Activated CD8-positive, alpha-beta memory T cell treated with anti-CD3 and anti-CD28 coated beads for 24 hours (primary cell): ENCODE measurements around the gene PSIP1.
"Not testable (repeated sequence)": the region's sequence is repeated elsewhere in the genome, so short reads cannot be mapped to it uniquely, and the experiment has no call there.

Source experiments
- DNase-seq: peaks from one replicate; pipeline ENCODE4 v3.0.0-alpha.2; 2020

The PSIP1 gene

DNA sequence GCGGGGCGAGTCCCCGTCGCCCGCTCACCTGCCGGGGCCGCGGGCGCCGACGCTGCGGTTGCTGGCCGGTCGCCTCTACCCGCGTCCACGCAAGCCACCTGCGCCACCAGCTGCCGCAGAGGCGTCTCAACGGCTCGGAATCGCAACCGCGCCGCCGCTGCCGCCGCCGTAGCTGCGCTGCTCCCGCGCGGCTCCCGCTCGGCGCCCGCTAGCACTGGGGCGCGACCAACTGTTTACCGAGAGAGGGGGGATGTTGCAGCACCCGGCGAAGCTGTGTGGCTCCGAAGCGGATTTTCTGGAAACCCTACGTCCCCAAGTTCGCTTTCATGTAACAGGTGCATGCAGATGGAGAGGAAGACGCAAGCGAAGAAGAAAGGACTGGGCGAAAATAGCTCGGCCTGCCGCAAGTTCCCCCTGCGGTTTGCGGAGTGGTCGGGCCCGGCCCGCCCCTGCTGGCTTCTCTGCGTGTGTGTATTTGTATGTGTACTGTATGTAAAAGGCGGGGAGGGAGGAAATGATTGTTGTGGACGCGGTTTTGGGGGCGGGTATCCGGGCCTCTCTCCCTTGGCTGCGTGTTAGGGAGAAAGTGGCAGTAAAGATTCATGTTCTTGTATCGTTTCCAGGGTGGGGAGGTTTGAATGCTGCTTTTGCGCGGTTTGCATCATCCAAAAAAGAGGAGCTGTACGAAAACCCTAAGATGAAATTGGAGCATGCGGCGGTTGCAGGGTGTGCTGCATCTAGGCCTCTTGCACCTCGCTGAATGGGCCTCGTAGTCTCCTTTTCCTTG lies at the start of gene PSIP1:
Gene PSIP1, minus strand, starts transcription at position 182 of the 787 bp plus-strand sequence. CDS start 782 bp downstream, outside the sequence.
- DNase-seq, result peak; percentile 96

DNA sequence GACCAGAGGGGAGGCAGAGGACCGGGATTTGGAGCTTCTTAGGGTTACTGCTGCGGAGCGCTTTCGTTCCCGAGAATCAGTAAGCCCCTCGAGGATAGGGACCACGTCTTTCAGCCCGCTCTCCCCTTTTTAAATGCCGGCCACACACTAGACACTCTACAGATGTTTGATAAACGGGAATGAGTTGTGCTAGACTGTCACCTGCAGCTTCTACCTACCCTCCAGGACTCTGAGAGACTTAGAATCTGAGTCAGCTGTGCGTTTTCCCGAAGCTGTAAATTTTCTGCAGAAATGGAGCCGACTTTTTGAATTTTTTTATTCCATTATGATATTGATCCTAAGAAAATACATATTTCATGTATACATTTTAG lies 42.7 kb upstream of the PSIP1 start:
- DNase-seq, result no peak

DNA sequence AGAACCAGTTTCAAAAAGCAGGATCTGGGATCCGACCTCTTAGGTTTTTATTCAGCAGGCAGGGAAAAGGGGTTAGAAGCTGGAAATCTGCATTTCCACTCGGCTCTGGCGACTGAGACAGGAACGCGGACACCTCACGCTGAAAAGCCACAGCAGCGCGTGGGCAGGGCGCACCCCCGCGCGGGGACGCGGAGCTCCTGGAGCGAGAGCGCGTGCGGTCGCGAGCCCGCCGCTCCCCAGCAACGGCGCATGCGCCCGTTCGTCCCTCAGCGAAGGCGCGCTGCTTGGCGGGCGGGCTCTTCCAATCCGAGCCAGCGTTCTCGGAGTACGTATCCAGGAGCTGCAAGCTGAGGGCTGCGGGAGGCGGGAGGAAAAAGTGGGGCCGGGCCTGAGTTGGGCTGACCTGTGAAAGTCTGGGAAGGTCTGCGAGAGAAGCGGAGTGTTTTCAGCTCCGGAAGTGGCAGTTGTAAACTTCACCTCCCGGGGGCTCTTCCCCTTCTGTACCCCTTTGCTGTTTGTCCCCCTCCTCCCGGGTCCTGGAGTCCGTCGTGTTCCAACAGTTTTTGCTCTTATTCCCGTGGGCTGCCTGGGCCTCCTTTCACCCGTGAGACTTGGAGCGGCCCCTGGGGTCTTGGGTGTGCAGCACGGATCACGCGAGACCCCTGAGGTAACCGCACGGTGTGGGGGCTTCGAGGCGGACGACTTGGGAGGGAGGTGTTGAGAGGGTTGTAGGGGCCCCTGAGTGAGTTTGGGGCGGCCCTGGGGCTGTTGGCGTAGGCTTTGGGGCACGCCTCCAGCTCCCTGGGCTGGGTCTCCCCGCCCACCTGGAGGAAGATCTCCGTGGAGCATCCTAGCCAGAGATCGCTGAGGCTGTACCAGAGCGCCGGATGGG lies 42.1 kb upstream of the PSIP1 start, which contains the start of gene CCDC171:
Gene CCDC171, plus strand, starts transcription at position 408 of the 892 bp plus-strand sequence. CDS start 11,046 bp downstream, outside the sequence.
- peak; percentile 89 for DNase-seq

DNA sequence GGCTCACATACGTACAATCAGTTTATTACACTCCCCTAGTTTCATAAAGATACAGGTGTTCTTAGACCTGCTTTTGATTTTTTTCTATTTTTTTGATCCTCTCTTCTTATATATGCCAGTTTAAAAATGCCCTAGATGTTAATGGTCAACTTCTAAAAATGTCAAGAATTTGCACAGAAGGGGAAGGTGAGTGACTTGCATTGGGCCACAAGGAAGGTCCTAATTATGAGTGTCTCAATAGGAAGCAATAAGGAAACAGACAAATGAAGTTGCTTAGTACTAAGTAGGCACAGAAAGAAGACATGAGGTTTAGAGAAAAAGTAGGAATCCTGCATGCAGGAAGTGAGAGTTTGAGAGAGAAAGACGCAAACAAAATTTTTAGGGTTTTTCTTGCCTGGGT lies 38.8 kb upstream of the PSIP1 start:
- no peak for DNase-seq

DNA sequence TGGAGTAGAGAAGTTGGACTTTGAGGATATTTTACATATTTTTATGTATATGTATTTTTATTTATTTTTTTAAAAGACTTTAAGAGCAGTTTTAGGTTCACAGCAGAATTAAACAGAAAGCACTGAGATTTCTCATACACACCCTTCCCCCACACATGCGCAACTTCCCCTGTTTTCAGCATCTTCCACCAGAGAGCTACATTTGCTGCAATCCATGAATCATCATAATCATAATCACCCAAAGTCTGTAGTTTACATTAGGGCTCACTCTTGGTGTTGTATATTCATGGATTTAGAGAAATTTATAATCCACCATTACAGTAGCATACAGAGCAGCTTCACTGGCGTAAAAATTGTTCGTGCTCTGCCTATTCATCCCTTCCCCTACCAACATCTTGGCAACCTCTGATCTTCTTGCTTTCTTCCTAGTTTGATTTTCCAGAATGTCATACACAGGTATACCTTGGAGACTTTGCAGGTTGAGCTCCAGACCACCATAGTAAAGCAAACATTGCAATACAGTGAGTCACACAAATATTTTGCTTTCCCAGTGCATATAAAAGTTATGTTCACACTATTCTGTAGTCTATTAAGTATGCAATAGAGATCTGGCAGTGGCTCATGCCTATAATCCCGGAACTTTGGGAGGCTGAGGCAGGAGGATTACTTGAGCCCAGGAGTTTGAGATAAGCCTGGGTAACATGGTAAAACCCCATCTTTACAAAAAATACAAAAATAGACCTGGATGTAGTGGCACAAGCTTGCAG lies 32.5 kb upstream of the PSIP1 start:
- DNase-seq, result no peak

DNA sequence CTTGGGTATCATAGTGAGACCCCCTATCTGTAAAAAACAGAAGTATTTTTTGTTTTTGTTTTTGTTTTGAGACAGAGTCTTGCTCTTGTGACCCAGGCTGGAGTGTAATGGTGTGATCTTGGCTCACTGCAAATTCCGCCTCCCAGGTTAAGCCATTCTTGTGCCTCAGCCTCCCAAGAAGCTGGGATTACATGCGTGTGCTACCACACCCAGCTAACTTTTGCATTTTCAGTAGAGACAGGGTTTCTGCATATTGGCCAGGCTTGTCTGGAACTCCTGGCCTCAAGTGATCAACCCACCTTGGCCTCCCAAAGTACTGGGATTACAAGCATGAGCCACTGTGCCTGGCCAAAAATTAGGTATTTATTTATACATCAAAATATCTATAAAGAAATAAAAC lies 31.9 kb upstream of the PSIP1 start:
- no peak for DNase-seq

DNA sequence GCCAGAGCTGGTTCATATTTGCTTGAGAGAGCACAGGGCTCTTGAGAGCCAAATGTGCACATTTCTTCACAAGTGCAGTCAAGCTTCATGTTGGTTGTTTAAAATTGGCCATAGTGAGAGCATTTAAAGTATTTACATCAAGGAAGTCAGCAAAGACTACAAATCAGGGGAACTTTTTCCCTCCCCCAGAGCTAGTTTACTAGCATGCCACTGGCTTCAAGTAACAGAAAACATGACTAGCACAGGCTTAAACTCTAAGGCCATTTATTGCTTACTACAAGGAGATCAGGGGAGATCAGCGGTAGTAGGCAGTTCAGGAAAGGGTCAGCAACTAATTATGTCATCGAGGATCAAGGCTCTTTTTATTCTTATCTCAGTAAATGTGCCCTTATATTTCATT lies 31.1 kb upstream of the PSIP1 start:
- no peak for DNase-seq

DNA sequence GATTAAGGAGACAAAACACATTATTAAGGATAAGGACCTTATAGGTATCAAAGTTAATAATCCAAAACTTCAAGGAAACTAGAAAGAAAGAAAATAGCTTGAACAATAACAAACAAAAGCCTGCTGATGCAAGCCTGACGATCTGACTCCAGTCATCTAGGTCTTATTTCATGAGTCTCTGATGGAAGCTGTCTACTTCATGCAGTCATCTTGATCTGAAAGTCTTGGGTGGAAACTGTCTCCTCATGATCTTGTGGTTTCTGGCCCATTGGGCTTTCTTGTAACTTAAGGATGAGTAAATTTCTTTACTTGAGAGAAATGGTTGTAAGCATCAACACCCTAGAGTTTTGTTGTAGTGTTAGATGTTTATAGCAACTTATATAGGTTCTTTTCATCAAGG lies 20.6 kb upstream of the PSIP1 start:
- no peak for DNase-seq

DNA sequence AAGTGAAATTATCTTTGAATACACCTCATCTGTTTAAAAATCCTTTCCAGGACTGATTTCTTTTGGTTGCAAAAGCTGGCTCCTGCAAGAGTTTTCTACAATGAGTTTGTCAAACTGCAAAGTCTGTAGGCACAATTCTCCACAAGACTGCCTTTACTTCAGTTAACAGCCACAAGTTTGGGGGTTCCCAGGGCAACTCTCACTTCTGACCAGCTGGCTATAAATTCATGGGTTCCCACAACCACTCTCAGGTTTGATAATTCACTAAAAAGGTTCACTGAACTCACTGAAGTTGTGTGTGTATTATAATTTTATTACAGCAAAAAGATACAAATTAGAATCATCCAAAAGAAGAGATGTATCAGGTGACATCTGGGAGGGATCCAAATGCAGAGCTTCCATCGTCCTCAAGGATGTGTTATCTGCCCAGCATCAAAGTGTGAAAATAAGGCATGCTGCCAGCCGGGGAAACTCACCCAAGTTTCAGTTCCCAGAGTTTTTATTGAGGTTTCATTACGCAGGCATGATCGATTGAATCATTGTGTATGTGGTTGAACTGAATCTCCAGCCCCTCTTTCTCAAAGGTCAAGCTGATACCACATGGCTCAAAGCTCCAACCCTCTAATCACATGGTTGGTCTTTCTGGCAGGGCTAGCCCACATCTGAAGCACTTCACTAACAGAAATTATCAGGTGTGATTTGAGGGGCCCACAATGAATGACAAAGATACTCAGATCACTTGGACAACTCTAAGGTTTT lies 19.0 kb upstream of the PSIP1 start:
- no peak for DNase-seq

DNA sequence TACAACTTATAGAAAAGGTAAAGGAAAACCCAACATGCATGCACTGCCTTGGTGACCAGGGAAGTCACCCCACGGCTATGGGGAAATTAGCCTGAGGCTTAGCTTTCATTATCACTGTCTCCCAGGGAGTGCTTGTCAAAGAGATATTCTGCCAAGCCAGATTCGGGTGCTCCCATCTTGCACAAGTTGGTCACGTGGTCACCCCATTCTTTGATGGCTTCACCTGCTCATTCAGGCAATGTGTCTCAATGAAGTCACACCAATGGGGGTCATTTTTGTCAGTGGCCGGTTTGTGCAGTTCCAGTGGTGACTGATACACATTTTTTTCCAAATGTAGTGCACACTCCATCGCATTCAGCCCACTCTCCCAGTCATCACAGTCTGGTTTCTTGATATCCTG lies 16.3 kb upstream of the PSIP1 start:
- DNase-seq, result not testable (repeated sequence)

DNA sequence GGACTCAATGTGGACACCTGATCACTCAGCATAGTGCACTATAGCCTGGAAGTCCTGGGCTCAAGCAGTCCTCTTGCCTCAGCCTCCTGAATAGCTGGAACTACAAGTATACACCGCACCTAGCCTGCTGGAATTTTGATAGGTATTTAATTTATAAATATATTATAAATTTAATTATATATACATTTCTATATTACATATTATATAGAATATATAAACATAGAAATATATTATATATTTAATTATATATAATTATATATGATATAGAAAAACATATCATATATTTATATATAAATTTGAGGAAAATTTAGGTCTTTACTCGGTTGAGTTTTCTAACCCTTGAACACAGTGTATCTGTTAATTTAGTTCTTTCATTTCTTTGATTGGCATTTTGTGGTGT lies 15.2 kb upstream of the PSIP1 start:
- no peak for DNase-seq

DNA sequence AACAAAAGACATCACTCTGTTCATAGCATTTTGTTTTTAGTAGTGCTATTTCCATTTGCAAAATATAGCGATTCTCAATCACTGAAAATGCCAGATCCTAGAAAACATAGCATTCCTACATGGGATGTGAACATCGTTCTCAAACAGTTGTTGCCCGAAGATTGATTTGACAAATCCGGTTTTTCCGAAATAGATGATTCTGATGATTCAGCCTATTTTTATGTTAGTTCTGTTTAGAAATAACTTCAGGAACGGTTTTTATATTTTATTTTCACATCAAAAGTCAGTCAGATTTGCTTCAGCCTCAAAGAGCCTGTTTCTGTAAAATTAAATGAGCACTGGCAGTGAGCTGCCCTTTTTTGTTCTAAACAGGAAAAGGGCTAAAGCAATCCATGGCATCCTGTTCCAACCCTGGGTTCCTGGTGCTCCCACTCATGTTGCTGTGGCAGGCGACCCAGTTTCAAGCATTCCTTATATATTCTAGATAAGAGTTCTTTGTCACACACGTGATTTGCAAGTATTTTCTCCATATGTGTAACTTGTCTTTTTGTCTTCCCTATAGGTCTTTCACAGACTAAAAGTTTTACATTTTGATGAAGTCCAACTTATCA lies 14.2 kb upstream of the PSIP1 start:
- no peak for DNase-seq

DNA sequence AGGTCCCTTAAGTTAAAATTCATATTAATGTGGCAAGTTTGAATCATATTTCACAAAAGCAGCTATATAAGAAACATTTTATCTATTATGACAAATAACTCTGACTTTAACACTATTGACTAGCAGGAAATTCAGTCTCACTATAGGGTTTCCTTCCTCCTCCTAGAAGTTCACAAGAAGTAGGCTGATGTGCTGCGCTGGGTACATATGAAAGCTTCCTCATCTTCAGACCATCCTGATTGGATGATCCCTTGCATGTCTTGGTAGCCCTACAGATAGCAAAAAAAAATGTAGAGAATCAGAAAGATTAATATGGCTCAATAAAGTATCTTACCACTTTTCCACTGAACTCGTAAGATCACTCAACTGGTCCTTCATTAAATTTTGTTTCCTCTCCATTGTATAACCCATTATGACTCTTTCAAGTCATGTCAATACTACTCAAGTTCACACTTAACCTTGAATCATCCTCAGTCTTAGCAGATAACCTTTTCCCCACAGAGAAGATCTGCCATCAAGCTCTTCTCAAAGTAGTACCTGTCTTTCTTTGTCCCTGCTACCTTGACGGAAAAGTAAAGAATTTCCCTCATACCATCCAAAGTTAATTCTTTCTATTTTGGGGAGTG lies 11.5 kb upstream of the PSIP1 start:
- no peak for DNase-seq

DNA sequence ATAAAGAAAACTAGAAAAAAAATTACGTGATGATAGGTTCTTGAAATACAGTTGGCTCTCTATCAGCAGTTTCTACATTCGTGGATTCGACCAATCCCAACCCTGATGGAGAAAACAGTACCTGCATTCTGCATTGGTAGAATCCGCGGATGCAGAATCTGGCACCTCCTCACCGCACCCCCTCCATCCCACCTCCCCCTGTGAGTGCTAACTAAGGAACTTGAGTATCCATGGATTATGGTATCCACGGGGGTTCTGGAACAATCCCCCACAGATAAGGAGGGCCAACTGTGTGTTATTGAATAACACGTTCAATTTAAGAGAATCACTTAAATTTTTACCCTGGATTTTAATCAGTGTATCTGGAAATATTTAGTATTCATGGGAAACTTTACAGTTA lies 10.5 kb upstream of the PSIP1 start:
- no peak for DNase-seq

DNA sequence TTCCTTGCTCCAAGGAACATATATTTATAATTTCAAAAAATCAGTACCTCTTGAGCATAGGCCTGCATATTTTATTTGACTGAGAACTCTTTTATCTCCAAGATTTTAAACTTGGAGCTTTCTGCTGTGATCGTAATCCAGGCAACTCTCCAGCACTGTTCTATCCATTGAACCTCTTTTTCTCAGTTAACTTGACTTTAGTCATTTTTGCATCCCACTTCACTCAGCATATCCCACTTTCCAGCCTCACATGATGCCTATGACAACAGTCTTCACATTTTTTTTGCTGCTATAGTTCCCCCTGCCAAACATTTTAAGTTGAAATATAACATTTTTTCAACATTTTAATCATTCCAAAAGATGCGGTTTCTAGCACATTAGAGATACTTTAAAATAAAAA lies 9.1 kb upstream of the PSIP1 start:
- no peak for DNase-seq

DNA sequence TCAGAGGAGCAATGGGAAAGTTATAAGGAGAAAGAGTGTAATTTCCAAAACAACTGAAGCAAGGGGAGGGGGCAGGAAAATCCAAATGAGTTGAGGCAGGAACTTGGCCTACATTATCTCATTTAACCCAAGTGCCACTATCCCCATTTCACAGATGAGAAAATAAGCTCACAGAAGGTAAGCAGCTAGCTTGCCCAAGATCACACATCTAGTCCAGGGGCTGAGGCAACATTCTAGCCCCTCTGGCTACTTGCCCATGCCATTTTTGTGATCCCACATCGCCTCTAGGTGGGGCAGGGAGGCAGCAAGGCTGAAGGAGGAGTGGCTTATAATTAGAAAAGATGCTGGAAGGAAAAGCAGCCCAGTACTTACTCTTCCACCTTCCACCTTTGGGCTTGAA lies 2.6 kb upstream of the PSIP1 start:
- DNase-seq, result no peak

DNA sequence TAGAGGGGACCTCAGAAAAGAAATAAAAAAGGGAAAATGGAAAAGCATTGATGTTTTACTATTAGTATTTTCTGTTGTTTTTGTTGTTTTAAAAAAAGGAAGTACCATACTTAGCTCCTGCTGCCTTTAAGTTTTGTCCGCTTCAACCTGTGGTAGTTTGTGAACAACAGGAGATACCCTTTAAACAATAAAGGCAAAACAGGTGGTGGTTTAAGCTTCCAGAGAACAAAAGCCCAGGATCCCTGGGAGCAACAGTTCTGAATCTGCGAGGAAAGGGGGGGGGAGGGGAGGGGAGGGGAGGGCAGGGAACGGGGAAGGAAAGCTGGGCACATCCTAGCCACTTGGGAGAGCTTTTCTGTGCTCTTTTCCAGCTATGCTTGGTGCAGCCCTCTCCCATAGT lies 2.1 kb upstream of the PSIP1 start:
- no peak for DNase-seq

DNA sequence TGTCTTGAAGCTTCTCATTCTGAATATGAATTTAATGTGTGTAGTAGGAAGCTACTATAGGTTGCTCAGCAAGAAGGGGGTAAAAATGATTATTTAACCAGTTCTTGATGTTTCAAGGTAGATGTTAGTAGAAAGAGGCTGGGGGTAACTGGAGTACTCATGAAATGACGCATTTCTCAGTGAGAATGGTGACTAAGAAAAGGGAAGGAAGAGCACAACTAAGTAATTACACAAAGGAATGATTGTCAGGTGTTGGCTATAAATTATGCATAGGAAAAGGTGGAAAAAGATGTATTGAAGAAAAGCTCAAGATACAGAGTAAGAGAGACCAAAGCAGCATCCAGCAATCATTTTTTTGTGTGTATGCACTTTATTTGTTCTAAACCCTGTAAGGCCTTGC lies 1.4 kb upstream of the PSIP1 start:
- DNase-seq, result no peak

DNA sequence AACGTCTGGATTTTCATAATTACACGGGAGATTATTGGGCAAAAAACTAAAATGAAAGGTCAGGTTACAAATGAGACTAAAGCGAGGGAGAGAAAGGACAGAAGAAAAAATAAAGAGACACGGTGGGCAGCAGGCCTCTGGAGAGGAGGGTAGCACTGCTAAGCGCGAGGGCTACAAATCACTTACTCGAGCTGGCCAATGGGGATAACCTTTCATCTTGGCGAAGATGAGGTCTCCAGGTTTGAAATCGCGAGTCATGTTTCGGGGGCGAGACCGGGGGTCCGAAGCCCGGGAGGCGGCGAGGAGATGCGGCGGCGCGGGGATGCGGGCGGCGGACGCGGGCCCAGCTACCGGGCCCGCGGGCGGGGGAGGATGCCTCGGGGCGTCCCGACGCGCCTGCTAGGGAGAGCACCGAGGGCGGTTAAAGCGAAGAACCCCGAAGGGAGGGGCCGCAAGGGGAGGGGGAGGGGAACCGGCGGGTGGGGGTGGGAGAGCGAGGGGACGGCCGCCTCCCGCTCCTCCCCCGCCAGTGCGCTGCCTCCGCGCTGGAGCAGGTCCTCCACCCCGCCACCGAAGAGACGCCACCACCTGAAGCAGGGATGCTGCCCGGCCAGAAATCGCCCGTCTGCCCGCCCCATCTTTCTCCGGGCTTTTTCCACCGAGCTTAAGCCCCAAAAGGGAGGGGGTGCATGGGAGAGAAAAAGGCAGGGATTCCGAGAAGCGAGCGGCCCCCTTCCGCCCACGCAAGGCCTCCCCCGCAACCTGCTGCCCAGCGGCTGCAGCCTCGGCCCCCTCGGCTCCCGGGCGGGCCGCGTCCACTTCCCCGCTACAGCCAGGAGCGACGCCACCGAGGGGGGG lies 610 bp downstream of the PSIP1 start:
- peak; percentile 83 for DNase-seq

DNA sequence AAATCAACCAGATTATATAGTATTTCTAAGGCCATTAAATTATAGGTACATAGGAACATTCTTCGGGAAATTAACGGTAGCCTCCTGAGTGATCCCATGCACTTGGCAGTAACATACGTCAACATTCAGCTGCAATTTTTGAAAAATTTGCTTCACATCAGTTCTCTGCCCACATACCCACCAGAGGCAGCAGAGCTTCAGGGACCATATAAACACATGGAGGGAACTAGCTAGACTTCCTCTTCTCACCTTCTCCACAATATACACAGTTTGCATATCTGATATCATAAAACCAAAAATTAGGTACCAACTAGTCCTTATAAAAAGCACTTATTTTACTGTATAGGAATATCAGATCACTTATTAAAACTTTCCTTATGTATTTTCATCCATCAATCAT lies 4.8 kb downstream of the PSIP1 start:
- DNase-seq, result no peak

DNA sequence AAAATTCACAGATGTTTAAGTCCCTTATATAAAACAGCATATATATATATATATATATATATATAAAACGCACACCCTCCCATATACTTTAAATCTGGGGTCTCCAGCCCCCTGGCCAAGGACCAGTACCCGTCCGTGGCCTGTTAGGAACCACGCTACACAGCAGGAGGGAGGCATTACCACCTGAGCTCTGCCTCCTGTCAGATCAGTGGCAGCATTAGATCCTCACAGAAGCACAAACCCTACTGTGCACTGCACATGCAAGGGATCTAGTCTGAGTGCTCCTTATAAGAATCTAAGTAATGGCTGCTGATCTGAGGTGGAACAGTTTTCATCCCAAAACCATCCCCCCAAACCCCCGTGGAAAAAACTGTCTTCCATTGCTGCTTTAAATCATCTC lies 9.0 kb downstream of the PSIP1 start:
- DNase-seq, result no peak
